ENCODE data around the gene SNX19. TPM values are rescaled to one million over a fixed set of nuclear protein-coding genes. Genes with fewer than 3 reads are reported as not detected.

SNX19 gene
- total RNA-seq, 1 experiment from 2014 or later = 34.4 TPM

GRCh38 chr11:130872981-130873380 lies 43.3 kb downstream of the SNX19 start:
- Mint-ChIP-seq H3K4me1 (no peaks in the 10 kb centered on the region), H3K9me3 (no peaks in the 10 kb centered on the region), H3K27me3 (ENCODE audit: low read depth) (no peaks in the 10 kb centered on the region), H3K4me3 (no peak overlapping the region), H3K36me3 (ENCODE audit: insufficient read depth in 1 of 3, low read depth in 3 of 3) (peaks cover 1 to 47% (median 12%) of the 10 kb centered on the region in 3 experiments; a peak in 5 of 7 replicates), H3K27ac (peak overlapping the region in 1 of 3 experiments; percentile 26; a peak in 1 of 7 replicates)
- no peak overlapping the region for H3K4me2 ChIP-seq (ENCODE audit: insufficient read depth, insufficient read length, low read length)
- H3K79me2 ChIP-seq (ENCODE audit: insufficient read depth, low read length) = no peaks in the 10 kb centered on the region
- no peak overlapping the region for H4K8ac ChIP-seq (replicated peaks; ENCODE audit: insufficient read length, low read depth, low read length)
- no peak overlapping the region for H3K9ac ChIP-seq (ENCODE audit: extremely low read depth, insufficient read length, low read length)
- WGBS (ENCODE audit: extremely low coverage, insufficient read length, low lambda C conversion rate) = no CpG with 5 or more reads among the region's 6 CpGs
- no peak overlapping the region for H2BK20ac ChIP-seq (ENCODE audit: low read depth, low read length, poor library complexity, severe bottlenecking)
- no peak overlapping the region for H2AK5ac ChIP-seq (ENCODE audit: insufficient read length, low read length)
- H4K20me1 ChIP-seq (ENCODE audit: control insufficient read depth, insufficient read depth, insufficient read length) = no peaks in the 10 kb centered on the region
- H3K18ac ChIP-seq (ENCODE audit: insufficient read length, low read depth, low read length) = no peak overlapping the region
- no peak overlapping the region for H2BK12ac ChIP-seq (ENCODE audit: insufficient read length, low read depth, low read length)
- no peak overlapping the region for H2BK5ac ChIP-seq (ENCODE audit: insufficient read length, low read length)
- no peaks in the 10 kb centered on the region for H3K27me3 ChIP-seq (ENCODE audit: insufficient read depth, low read length)
- H3K4ac ChIP-seq (ENCODE audit: low read depth, low read length) = no peak overlapping the region
- H3K23me2 ChIP-seq (ENCODE audit: insufficient read length, low read depth, low read length, poor library complexity, severe bottlenecking) = peaks cover 3% of the 10 kb centered on the region
- H2AFZ ChIP-seq (ENCODE audit: low read length) = no peak overlapping the region
- no peak overlapping the region for H3T11ph ChIP-seq (ENCODE audit: low read length)
- H3K14ac ChIP-seq (ENCODE audit: insufficient read depth, low read length) = no peak overlapping the region
- H2BK120ac ChIP-seq (ENCODE audit: low read depth, low read length, poor library complexity, severe bottlenecking) = no peak overlapping the region
- H3K79me1 ChIP-seq (ENCODE audit: insufficient read depth, low read depth, low read length, poor library complexity, severe bottlenecking) = no peaks in the 10 kb centered on the region
- H2BK15ac ChIP-seq (ENCODE audit: low read depth, low read length) = no peak overlapping the region
- H3K9me3 ChIP-seq (ENCODE audit: control insufficient read depth, low read depth, low read length) = no peaks in the 10 kb centered on the region
- no peak overlapping the region for H3K56ac ChIP-seq (ENCODE audit: insufficient read length, low read depth, low read length)
- H3K23ac ChIP-seq (ENCODE audit: insufficient read length, low read depth, low read length) = no peak overlapping the region
- H4K5ac ChIP-seq (ENCODE audit: insufficient read length, low read depth, low read length) = no peak overlapping the region
- no peak for DNase-seq
- TF ChIP-seq CTCF (conservative IDR thresholded peaks at IDR 0.05) = no peak
- H3K27ac ChIP-seq (ENCODE audit: insufficient read length, low read depth, low read length) = no peak overlapping the region
- H4K91ac ChIP-seq (ENCODE audit: insufficient read length, low read depth, low read length) = no peak overlapping the region
- H3K4me1 ChIP-seq (ENCODE audit: insufficient read depth, low read length) = no peaks in the 10 kb centered on the region

All from H9 (cell line).